GM18909 (cell line): ENCODE results near the gene TMEM81.

Experiments
- ATAC-seq: cut with Tn5 transposase; IDR thresholded peaks from one replicate; pipeline ENCODE4 v1.9.1; 2021; ENCODE audit warnings: mild to moderate bottlenecking; ENCODE audit not compliant: unreplicated experiment, poor library complexity

TMEM81 gene

DNA sequence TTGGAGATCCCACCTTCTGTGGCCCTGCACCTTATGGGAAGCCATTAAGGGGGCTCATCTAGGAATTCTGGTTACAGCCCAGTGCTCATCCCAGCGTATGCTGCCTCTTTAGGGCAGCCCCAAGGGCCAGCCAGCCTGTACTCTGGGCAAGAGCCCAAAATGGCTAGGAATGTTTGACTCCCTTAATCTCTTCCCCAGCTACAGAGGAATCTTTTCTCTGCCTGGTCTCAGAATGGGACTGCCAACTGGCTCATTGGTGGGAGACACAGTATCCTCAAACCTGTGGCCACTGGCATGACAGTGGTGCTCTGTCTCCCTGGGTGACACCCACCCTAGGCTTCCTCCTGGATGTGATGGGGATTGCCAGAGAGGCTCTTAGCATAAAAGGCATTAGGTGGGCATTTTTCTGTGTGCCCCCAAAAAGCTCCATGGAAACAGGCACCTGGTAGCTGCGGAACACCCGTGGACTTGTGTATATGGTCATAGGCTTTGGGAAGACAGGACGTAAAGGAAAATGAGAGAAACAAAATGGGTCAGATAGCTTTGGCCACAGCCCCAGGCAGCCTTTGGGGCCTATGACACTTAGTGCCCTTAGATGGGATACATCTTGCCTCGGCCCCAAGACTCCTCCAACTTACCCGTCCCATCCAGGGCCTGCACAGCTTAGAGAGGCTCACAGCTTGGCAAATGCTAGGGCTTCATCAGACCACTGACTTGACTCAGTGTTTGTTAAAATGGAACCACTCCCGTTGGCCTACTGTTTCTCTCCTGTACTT is 6.9 kb downstream of the TMEM81 start:
- no peak for ATAC-seq

- ATAC-seq: no peak
Measured at GRCh38 chr1:205076245-205076761, 8.0 kb downstream of the TMEM81 start.

GRCh38 chr1:205075642-205076155 is 8.6 kb downstream of the TMEM81 start:
- ATAC-seq: no peak

- no peak for ATAC-seq
Measured at GRCh38 chr1:205074513-205074912, 9.7 kb downstream of the TMEM81 start.

- ATAC-seq: no peak
Measured at GRCh38 chr1:205074084-205074483, 10.2 kb downstream of the TMEM81 start.

- ATAC-seq: no peak
Measured at GRCh38 chr1:205073511-205073910, 10.7 kb downstream of the TMEM81 start.

GRCh38 chr1:205072881-205073280 is 11.4 kb downstream of the TMEM81 start:
- no peak for ATAC-seq

- ATAC-seq: no peak
Measured at GRCh38 chr1:205072286-205072685, 12.0 kb downstream of the TMEM81 start.

DNA sequence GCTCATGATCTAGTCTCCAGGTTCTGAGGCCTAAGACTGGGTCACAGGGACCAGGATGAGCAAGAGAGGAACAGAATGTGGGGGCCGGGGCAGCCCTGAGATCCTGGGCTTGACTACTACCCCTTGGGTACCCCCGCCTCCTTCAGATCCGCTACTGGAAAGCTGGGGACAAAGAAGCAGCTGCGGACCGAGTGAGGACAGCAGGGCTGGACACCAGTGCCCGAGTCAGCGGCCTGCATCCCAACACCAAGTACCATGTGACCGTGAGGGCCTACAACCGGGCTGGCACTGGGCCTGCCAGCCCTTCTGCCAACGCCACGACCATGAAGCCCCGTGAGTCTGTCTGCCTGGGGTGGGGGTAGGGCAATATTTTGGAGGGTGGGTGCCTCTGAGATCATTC is 12.5 kb downstream of the TMEM81 start:
- ATAC-seq: no peak

DNA sequence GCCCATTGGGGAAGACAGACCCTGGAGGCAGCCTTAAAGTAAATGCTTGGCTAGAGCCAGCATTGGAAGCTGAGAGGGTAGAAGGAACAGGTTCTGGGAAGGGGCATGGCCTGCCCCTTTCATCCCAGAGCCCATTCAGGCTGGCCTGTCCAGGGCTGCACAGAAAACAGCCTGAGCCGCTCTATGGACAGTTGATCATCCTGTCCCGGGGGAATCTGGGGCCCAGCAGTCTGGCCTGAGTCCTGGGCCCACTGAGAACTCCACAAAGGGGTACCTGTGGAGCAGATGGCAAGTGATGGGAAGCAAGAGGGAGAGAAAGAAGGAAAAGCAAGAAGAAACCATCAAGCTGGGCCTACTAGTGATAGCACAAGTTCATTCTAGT is 13.2 kb downstream of the TMEM81 start:
- no peak for ATAC-seq

GRCh38 chr1:205069371-205070125 is 14.7 kb downstream of the TMEM81 start:
- ATAC-seq: no peak

DNA sequence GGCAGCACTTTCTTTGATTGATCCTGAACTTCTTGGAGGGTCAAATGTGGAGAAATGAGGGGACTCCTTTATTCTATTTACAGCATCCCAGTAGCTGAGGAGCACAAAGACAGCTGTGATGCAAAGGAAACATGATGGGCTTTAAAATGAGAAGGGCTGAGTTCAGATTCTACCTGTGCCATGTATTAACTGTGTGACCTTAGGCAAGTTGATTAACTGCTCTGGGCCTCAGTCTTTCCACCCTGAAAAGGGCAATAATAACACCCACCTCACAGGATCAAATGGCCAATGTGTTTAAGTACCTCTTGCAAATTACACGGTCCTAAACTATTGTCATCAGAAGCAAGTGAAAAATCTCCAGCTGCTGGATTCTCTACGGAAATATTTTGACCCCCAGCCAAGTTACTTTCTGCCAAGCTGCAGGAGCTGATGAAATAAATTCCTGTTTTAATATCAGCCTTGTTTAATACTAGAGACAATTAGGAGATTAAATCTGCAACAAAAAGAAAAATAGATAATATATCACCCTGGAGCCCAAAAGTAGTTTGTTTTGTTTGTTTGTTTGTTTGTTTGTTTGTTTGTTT is 15.7 kb downstream of the TMEM81 start:
- ATAC-seq: no peak

- ATAC-seq: no peak
Measured at GRCh38 chr1:205068001-205068400, 16.3 kb downstream of the TMEM81 start.

GRCh38 chr1:205067031-205067430 is 17.2 kb downstream of the TMEM81 start:
- no peak for ATAC-seq

DNA sequence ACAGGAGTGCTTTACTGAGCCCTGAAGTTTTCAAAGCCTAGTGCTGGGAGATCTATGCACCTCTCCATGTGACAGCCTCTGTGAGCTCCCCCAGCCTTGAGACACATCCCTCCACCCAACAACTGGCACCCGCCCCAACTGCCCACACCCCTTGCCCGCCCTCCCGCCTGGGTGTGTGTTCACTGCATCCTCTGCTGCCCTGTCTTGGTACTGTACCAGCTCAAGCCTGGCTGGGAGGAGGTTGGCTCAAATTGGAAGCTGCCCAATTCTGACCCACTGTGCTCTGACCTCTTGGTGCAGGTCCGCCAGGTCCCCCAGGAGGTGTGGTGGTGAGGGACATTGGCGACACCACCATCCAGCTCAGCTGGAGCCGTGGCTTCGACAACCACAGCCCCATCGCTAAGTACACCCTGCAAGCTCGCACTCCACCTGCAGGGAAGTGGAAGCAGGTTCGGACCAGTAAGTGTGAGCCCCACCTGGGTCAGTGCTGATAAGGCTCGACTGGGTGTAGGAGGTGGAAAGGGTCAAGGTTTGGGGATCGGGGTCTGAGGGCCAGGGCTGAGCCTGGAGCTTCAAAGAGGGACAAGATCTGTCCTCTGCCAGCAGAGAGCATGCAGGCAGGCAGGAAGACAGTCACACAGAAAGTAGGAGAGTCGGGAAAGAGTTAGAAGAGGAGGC is 18.0 kb downstream of the TMEM81 start:
- ATAC-seq: no peak

DNA sequence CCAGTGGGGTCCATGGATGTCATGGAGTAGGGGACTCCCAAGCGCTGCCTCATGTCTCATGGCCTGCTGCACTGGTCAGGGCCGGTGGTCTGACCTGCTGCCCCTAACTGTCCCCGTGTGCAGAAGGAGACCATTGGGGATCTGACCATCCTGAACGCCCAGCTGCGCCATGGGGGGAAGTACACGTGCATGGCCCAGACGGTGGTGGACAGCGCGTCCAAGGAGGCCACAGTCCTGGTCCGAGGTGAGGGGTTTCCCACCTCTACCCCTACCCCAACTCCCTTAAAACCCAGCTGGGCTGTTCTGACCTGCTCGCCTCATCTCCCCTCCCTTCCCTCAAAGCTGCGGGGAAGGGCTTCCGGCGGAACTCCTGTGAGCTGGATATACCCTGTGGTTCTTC is 18.6 kb downstream of the TMEM81 start:
- no peak for ATAC-seq

DNA sequence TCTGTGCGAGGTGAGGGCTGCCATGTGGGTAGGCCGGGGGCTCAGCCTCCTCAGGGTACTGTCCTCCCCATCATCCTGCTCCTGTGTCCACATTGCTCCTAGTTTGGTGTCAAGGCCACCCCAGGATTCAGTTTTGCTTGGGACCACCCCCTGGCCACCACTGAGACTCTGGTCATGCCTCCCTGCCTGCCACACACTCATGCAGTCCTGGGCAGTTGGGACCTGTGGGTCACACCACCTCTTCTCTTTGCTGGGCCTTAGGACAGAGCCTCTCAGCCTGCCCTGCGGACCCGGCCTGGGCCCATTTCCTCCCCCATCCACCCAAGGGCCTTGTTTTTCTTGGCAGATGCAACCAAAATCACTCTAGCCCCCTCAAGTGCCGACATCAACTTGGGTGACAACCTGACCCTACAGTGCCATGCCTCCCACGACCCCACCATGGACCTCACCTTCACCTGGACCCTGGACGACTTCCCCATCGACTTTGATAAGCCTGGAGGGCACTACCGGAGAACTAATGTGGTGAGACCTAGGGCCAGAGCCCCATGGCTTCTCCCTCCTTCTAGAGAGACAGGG is 19.4 kb downstream of the TMEM81 start:
- no peak for ATAC-seq

GRCh38 chr1:205064301-205064700 is 20.0 kb downstream of the TMEM81 start:
- no peak for ATAC-seq

DNA sequence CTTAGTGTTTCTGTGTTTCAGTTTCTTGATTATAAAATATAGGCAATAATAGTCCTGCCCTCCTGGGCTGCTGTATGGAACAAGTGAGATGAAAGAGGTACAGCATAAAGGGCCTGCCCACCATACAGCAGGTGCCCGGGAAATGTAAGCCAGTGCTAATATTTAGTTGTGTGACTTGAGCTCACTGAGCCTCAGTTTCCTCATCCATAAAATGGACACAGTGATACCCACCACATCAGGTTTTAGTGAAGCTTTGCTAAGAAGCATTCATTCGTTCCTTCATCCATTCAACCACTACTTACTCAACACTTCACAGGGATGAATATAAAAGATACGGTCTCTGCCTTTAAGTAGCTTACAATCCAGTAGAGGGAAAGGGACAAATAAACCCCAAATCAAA is 21.4 kb downstream of the TMEM81 start:
- no peak for ATAC-seq

DNA sequence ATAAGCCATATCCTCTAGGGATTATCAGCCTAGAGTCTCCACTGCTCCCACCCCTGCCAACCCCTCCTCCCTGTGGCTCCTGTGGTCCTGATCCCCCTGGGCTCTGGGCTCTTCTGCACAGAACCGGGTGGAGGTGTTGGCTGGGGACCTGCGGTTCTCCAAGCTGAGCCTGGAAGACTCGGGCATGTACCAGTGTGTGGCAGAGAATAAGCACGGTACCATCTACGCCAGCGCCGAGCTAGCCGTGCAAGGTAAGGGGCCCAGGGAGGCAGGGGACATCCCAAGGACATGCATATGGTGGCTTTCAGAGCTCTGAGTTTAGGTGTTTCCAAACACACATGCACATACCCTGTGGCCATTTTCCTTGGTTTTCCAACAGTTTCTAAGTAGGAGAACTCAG is 21.9 kb downstream of the TMEM81 start:
- ATAC-seq: no peak
